HCT116 (cell line): ENCODE measurements around the gene RALGPS2. TPM values are rescaled to one million over a fixed set of nuclear protein-coding genes. Genes with fewer than 3 reads are reported as not detected.

Experiments
- ATAC-seq: fragments of 200-7000 bp; cut with Tn5 transposase; 2 replicates; pipeline ENCODE4 v1.9.1; 2020; ENCODE audit warnings: mild to moderate bottlenecking, moderate library complexity
- BruUV-seq: library from RNA; stranded (reverse); fragments of 400-500 nt; replicated peaks from 2 replicates; lab custom pipeline; 2021; lab: Mats Ljungman, UMichigan
- CTCF ChIA-PET: fragments of 300-600 bp; sonication (Branson Sonifier 250); formaldehyde crosslinking; loops from one replicate; lab custom pipeline; 2021; ENCODE audit warnings: antibody characterized with exemption; lab: Charles Lee
- POLR2A ChIA-PET: fragments of 300-600, 350-600 bp; sonication (Branson Sonifier 250); formaldehyde crosslinking; loops from one replicate; lab custom pipeline; 2021; ENCODE audit warnings: antibody characterized with exemption; lab: Charles Lee
- RAD21 ChIA-PET, 2 experiments: fragments of 300-600 bp; sonication (Branson Sonifier 250); formaldehyde crosslinking; loops; one replicate each; lab custom pipeline; 2023; ENCODE audit warnings: low total read pairs in 2 of 2; ENCODE audit not compliant: uncharacterized antibody in 2 of 2, unreplicated experiment in 2 of 2, low non-redundant PET in 1 of 2; lab: Charles Lee
- DNase-seq: peaks from one replicate; pipeline ENCODE4 v3.0.0-alpha.2; 2010; ENCODE audit warnings: low read depth, low spot score
- H2AFZ ChIP-seq: fragments of 200-600 bp; shearing (Covaris generic), sonication (generic); 2 replicates; pipeline ENCODE4 v1.6.1; 2017; ENCODE audit warnings: low read depth, mixed run types, mixed read lengths, antibody characterized with exemption, low read length; ENCODE audit not compliant: poor library complexity, severe bottlenecking
- H3K27ac ChIP-seq: 2 replicates; pipeline ENCODE4 v1.5.1; 2012; ENCODE audit warnings: low read depth, low read length
- H3K27me3 ChIP-seq: fragments of 200-600 bp; sonication (generic); 2 replicates; pipeline ENCODE4 v1.6.1; 2016; ENCODE audit warnings: mixed run types, low read length, mixed read lengths; ENCODE audit not compliant: insufficient read depth
- H3K36me3 ChIP-seq, 2 experiments: fragments of 200-500 bp in 1 of 2; fragments of 200-600 bp in 1 of 2; sonication (Bioruptor generic) in 1 of 2; sonication (generic) in 1 of 2; 2 replicates each; pipeline versions ENCODE4 v1.5.1 to v1.6.1; 2014 to 2016; ENCODE audit warnings: low read length in 2 of 2, inconsistent platforms in 1 of 2, mixed read lengths in 1 of 2, mixed run types in 1 of 2; ENCODE audit not compliant: insufficient read depth in 2 of 2, control insufficient read depth in 1 of 2
- H3K4me1 ChIP-seq, 2 experiments: fragments of 200-600 bp in 1 of 2; sonication (generic) in 1 of 2; 2 replicates each; pipeline versions ENCODE4 v1.5.1 to v1.6.1; 2012 to 2017; ENCODE audit warnings: low read length in 2 of 2, inconsistent platforms in 1 of 2, mild to moderate bottlenecking in 1 of 2, mixed read lengths in 1 of 2, mixed run types in 1 of 2, moderate library complexity in 1 of 2; ENCODE audit not compliant: insufficient read depth in 2 of 2, control insufficient read depth in 1 of 2
- H3K4me2 ChIP-seq: fragments of 200-600 bp; sonication (generic); 2 replicates; pipeline ENCODE4 v1.6.1; 2017; ENCODE audit warnings: mixed run types, low read length, mixed read lengths
- H3K4me3 ChIP-seq, 2 experiments: fragments of 200-600 bp in 1 of 2; sonication (generic) in 1 of 2; replicated peaks in 1 of 2; 2 replicates each; pipeline ENCODE4 v1.5.1; 2011 to 2016; ENCODE audit warnings: low read length in 2 of 2, control low read depth in 1 of 2, low read depth in 1 of 2, mild to moderate bottlenecking in 1 of 2, mixed read lengths in 1 of 2, mixed run types in 1 of 2
- H3K79me2 ChIP-seq: fragments of 200-600 bp; sonication (generic); 2 replicates; pipeline ENCODE4 v1.6.1; 2017; ENCODE audit warnings: mild to moderate bottlenecking, mixed run types, low read length, moderate library complexity, mixed read lengths; ENCODE audit not compliant: insufficient read depth
- H3K9ac ChIP-seq: fragments of 200-600 bp; sonication (generic); 2 replicates; pipeline ENCODE4 v1.6.1; 2016; ENCODE audit warnings: low read length, mixed read lengths
- H3K9me2 ChIP-seq: fragments of 200-600 bp; sonication (generic), shearing (Covaris generic); 2 replicates; pipeline ENCODE4 v1.6.1; 2017; ENCODE audit warnings: mixed run types, mild to moderate bottlenecking, moderate library complexity; ENCODE audit not compliant: insufficient read depth
- H3K9me3 ChIP-seq, 2 experiments: fragments of 200-500 bp in 1 of 2; fragments of 200-600 bp in 1 of 2; sonication (Bioruptor generic) in 1 of 2; sonication (generic) in 1 of 2; 2 replicates each; pipeline ENCODE4 v1.6.1; 2014 to 2017; ENCODE audit warnings: low read length in 2 of 2, mixed read lengths in 2 of 2, inconsistent platforms in 1 of 2, low read depth in 1 of 2, mild to moderate bottlenecking in 1 of 2, mixed run types in 1 of 2, moderate library complexity in 1 of 2; ENCODE audit not compliant: control insufficient read depth in 1 of 2, insufficient read depth in 1 of 2
- H4K20me1 ChIP-seq: fragments of 200-600 bp; sonication (generic), shearing (Covaris generic); 2 replicates; pipeline ENCODE4 v1.6.1; 2017; ENCODE audit warnings: mixed run types, mild to moderate bottlenecking, moderate library complexity; ENCODE audit not compliant: insufficient read depth
- ATF3 ChIP-seq: IDR thresholded peaks from 2 replicates; pipeline ENCODE4 v1.6.1; 2012
- EGR1 ChIP-seq: IDR thresholded peaks from 2 replicates; pipeline ENCODE4 v1.6.1; 2012; ENCODE audit warnings: low read depth
- ELF1 ChIP-seq: IDR thresholded peaks from 2 replicates; pipeline ENCODE4 v1.6.1; 2012; ENCODE audit warnings: low read depth, borderline replicate concordance
- EZH2 ChIP-seq: fragments of 200-600 bp; sonication (generic); IDR thresholded peaks from 2 replicates; pipeline ENCODE4 v1.6.1; 2017; ENCODE audit warnings: antibody characterized with exemption, mixed run types
- EZH2phosphoT487 ChIP-seq: fragments of 200-600 bp; IDR thresholded peaks from 2 replicates; pipeline ENCODE4 v1.6.1; 2018; ENCODE audit warnings: antibody characterized with exemption, borderline replicate concordance
- MAX ChIP-seq: IDR thresholded peaks from 2 replicates; pipeline ENCODE4 v1.6.1; 2012
- POLR2AphosphoS5 ChIP-seq: IDR thresholded peaks from 2 replicates; pipeline ENCODE4 v1.6.1; 2011; ENCODE audit warnings: mild to moderate bottlenecking, low read depth, low read length, moderate library complexity
- RAD21 ChIP-seq: IDR thresholded peaks from 2 replicates; pipeline ENCODE4 v1.6.1; 2012; ENCODE audit warnings: low read depth, mild to moderate bottlenecking
- REST ChIP-seq: IDR thresholded peaks from 2 replicates; pipeline ENCODE4 v1.6.1; 2012; ENCODE audit warnings: low read depth
- SIN3A ChIP-seq: IDR thresholded peaks from 2 replicates; pipeline ENCODE4 v1.6.1; 2012; ENCODE audit warnings: low read depth
- SP1 ChIP-seq: IDR thresholded peaks from 2 replicates; pipeline ENCODE4 v1.6.1; 2012; ENCODE audit warnings: low read depth
- ZBTB33 ChIP-seq: IDR thresholded peaks from 2 replicates; pipeline ENCODE4 v1.6.1; 2011; ENCODE audit warnings: mild to moderate bottlenecking, low read length, moderate library complexity; ENCODE audit not compliant: insufficient replicate concordance; ENCODE audit errors: extremely low read depth
- intact Hi-C: fragments of 100-400 bp; cut with micrococcal nuclease; formaldehyde crosslinking; loops from 2 replicates; pipeline ENCODE4 v1.10.0; 2022
- total RNA-seq: library from RNA; stranded (reverse); gene quantifications from one replicate; pipeline ENCODE4 v1.2.1, GENCODE V29; 2021; ENCODE audit not compliant: unreplicated experiment

RALGPS2 gene
- total RNA-seq, 1 experiment from 2014 or later: 25.6 TPM

GRCh38 chr1:178901482-178902125, 176.6 kb downstream of the RALGPS2 start (continued):
- TF ChIP-seq REST (no peak), EZH2 (no peak)

GRCh38 chr1:178908358-178908757, 183.3 kb downstream of the RALGPS2 start:
- H3K27me3 ChIP-seq: no peaks in the 10 kb centered on the region
- no peak for ATAC-seq

More at GRCh38 chr1:178908358-178908757, 183.3 kb downstream of the RALGPS2 start:
- H3K36me3 ChIP-seq: no peaks in the 10 kb centered on the region
- H3K27ac ChIP-seq: no peak overlapping the region
- H3K9me3 ChIP-seq: no peaks in the 10 kb centered on the region
- RAD21 ChIA-PET: no interaction called here
- no peak overlapping the region for H2AFZ ChIP-seq
- TF ChIP-seq EGR1 (no peak), SIN3A (no peak), ZBTB33 (no peak), POLR2AphosphoS5 (no peak), ATF3 (no peak), RAD21 (no peak), EZH2phosphoT487 (no peak), MAX (no peak), REST (no peak), ELF1 (no peak), SP1 (no peak)
- H3K4me1 ChIP-seq: no peaks in the 10 kb centered on the region
- no peaks in the 10 kb centered on the region for H4K20me1 ChIP-seq
- no peak for DNase-seq
- intact Hi-C loops: no loop called here
- no peaks in the 10 kb centered on the region for H3K9me2 ChIP-seq
- H3K79me2 ChIP-seq: no peaks in the 10 kb centered on the region
- CTCF ChIA-PET: no interaction called here
- no peak overlapping the region for H3K4me2 ChIP-seq
- H3K4me3 ChIP-seq: no peak overlapping the region
- no peak overlapping the region for H3K9ac ChIP-seq
- BruUV-seq: no TSS peak
- POLR2A ChIA-PET: interaction anchor here (0.7 kb wide), 1 partner anchor 371 kb away, joined by 3 read pairs; no protein-coding TSS in a partner anchor
